Osteocyte (in vitro differentiated cells): ENCODE data around the gene PIWIL4. TPM values are rescaled to one million over a fixed set of nuclear protein-coding genes. Genes with fewer than 3 reads are reported as not detected.

Experiments used
- DNase-seq: peaks from one replicate; pipeline ENCODE4 v3.0.0; 2021; ENCODE audit warnings: mixed read lengths; ENCODE audit not compliant: unreplicated experiment; ENCODE audit errors: extremely low spot score
- H3K27ac Mint-ChIP-seq: one replicate; pipeline ENCODE4 v1.8.0; 2021; ENCODE audit warnings: mild to moderate bottlenecking, mixed read lengths; ENCODE audit not compliant: unreplicated experiment
- H3K27me3 Mint-ChIP-seq: one replicate; pipeline ENCODE4 v1.8.0; 2021; ENCODE audit warnings: mixed read lengths; ENCODE audit not compliant: unreplicated experiment
- H3K36me3 Mint-ChIP-seq: one replicate; pipeline ENCODE4 v1.8.0; 2021; ENCODE audit warnings: mixed read lengths; ENCODE audit not compliant: unreplicated experiment
- H3K4me1 Mint-ChIP-seq: one replicate; pipeline ENCODE4 v1.8.0; 2021; ENCODE audit warnings: mixed read lengths; ENCODE audit not compliant: unreplicated experiment
- H3K4me3 Mint-ChIP-seq: one replicate; pipeline ENCODE4 v1.8.0; 2021; ENCODE audit warnings: mild to moderate bottlenecking, moderate library complexity, mixed read lengths; ENCODE audit not compliant: unreplicated experiment
- H3K9me3 Mint-ChIP-seq: one replicate; pipeline ENCODE4 v1.8.0; 2021; ENCODE audit warnings: mixed read lengths; ENCODE audit not compliant: unreplicated experiment
- total RNA-seq: library from RNA; stranded (reverse); gene quantifications from 2 replicates; pipeline ENCODE4 v1.2.1, GENCODE V29; 2021
- TF ChIP-seq, protein P1 (sequence below): fragments of 200-600 bp; sonication (generic); IDR thresholded peaks from 2 replicates; pipeline ENCODE4 v1.5.0; 2021; ENCODE audit warnings: antibody characterized with exemption, mild to moderate bottlenecking, moderate library complexity

Gene PIWIL4
- total RNA-seq, 1 donor from 2014 or later: 1.2 TPM

DNA sequence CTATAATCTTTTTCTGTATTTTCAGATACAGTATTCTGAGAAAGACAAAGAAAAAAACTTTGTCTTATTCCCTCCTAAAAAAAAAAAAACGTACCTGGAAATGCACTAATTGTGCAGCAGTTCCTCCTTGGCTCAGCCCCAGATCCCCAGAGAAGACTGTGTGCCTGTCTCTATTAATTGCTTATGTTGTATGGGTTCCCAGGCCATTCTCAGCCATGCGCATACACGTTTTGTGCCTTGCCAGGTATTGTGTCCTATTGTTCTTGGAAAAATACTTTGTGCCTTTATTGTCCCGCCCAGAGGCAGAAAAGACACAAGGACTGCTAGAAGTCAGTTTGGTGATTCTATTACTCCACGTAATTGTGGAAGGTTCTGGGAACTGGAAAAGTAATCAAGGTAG lies 91.2 kb downstream of the PIWIL4 start:
- no peaks in the 10 kb centered on the region for H3K4me1 Mint-ChIP-seq
- H3K4me3 Mint-ChIP-seq: no peak overlapping the region
- no peaks in the 10 kb centered on the region for H3K36me3 Mint-ChIP-seq

DNA sequence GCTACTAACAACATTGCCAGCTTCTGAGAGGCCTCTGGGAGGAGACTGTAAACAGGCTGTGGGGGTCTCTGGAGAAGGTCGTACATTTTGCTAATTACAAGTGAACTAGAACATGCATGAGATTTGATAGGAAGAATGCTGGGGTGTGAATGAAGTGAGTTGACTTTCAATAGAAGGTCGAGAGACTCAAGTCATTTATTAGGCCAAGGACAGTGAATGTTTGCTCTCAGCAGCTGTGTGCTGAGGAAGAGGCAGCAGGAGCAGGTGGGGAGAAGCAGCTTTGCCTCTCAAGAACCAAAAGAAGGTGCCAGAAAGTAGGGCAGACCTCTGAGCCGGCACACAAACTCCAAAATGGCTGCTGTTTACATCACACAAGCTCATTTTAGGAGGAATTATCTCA lies 91.7 kb downstream of the PIWIL4 start:
- Mint-ChIP-seq H3K9me3 (peaks cover 4% of the 10 kb centered on the region), H3K27ac (no peak overlapping the region), H3K27me3 (peaks cover 25% of the 10 kb centered on the region), H3K4me3 (no peak overlapping the region), H3K4me1 (no peaks in the 10 kb centered on the region), H3K36me3 (no peaks in the 10 kb centered on the region)
- TF ChIP-seq, protein P1, sequence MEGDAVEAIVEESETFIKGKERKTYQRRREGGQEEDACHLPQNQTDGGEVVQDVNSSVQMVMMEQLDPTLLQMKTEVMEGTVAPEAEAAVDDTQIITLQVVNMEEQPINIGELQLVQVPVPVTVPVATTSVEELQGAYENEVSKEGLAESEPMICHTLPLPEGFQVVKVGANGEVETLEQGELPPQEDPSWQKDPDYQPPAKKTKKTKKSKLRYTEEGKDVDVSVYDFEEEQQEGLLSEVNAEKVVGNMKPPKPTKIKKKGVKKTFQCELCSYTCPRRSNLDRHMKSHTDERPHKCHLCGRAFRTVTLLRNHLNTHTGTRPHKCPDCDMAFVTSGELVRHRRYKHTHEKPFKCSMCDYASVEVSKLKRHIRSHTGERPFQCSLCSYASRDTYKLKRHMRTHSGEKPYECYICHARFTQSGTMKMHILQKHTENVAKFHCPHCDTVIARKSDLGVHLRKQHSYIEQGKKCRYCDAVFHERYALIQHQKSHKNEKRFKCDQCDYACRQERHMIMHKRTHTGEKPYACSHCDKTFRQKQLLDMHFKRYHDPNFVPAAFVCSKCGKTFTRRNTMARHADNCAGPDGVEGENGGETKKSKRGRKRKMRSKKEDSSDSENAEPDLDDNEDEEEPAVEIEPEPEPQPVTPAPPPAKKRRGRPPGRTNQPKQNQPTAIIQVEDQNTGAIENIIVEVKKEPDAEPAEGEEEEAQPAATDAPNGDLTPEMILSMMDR: no peak
- no peak for DNase-seq

More for the DNA sequence above, 91.2 kb downstream of the PIWIL4 start:
- peaks cover 25% of the 10 kb centered on the region for H3K27me3 Mint-ChIP-seq
- no peak overlapping the region for H3K27ac Mint-ChIP-seq
- peaks cover 4% of the 10 kb centered on the region for H3K9me3 Mint-ChIP-seq
- DNase-seq: no peak
- TF ChIP-seq, protein P1: no peak

DNA sequence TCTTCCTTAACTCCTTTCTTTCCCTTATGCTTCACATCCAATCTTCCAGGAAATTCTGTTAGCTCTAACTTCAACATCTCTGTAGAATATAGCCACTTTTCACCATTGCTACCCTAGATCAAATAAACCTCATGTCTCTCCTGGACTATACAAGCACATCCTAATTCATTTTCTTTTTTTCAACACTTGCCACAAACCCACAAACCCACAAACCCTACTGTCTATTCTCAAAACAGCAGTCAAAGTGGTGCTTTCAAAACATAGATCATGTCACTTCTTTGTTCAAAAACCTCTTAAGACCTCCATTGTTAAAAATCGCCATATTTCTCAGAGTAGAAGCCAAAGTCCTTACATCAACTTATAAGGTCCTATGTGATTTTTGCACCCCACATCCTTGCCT lies 94.3 kb downstream of the PIWIL4 start:
- Mint-ChIP-seq H3K27ac (no peak overlapping the region), H3K9me3 (peaks cover 4% of the 10 kb centered on the region), H3K4me3 (no peak overlapping the region), H3K4me1 (no peaks in the 10 kb centered on the region), H3K36me3 (no peaks in the 10 kb centered on the region), H3K27me3 (peaks cover 28% of the 10 kb centered on the region)
- no peak for DNase-seq
- TF ChIP-seq, protein P1: no peak

DNA sequence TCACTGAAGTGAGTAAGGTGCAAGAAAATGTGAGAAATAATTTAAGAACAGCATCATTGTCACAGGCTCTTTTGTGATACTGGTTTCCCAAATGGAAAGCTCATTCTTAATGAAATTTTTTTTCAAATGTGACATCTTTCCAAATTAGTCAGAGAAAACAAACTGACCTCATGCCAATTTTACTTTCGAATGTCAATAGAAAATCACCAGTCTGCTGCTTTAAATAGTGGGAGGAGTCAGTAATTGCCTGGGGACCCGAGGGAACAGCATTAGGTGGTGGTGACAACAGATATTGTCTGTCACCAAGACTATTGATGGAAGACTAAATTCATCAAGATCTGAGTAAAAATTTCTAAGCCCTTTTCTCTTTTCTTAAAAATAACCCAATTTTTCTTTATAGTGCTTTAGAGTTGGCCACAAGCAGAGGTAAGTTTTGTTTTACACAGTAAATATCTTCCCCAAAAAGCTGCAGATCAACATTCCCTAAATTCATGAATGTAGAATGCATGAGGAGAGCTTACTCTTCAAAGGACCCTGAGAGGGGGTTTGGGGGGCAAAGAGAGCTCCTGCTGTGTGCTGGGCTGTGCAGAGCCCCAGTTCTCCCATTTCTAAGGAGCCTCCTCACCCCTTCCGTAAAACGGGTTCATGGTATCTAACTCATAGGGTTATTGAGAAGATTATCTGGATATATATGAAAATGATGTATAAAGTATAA lies 95.1 kb downstream of the PIWIL4 start:
- Mint-ChIP-seq H3K4me1 (no peaks in the 10 kb centered on the region), H3K4me3 (no peak overlapping the region), H3K27me3 (peaks cover 24% of the 10 kb centered on the region), H3K36me3 (no peaks in the 10 kb centered on the region), H3K9me3 (peaks cover 4% of the 10 kb centered on the region), H3K27ac (no peak overlapping the region)
- no peak for DNase-seq
- TF ChIP-seq, protein P1: no peak

DNA sequence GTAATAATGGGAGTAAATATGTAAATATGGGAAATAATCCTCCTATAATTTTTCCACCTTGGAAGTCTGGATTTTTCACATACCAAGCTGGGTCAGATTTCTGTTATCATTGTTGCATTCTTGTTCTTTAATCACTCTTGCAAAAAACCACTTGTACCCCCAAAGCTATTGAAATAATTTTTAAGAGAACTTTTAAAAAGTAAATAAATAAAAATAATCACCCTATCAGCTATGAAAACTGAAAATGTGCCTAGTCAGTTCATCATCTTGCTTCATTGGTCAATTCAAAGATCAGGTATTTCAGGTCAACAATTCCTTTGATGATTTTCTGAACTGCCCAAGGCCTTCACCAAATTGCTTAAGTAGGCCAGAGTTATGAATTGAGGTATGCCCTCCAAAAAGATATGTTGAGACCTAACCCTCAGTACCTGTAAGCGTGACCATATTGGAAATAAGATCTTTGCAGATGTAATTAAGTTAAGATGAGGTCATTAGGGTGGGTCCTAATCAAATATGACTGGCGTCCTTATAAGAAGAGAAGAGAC lies 95.8 kb downstream of the PIWIL4 start:
- TF ChIP-seq, protein P1: no peak
- no peak overlapping the region for H3K4me3 Mint-ChIP-seq
- H3K9me3 Mint-ChIP-seq: peaks cover 4% of the 10 kb centered on the region
- peaks cover 20% of the 10 kb centered on the region for H3K27me3 Mint-ChIP-seq
- no peak overlapping the region for H3K27ac Mint-ChIP-seq
- no peaks in the 10 kb centered on the region for H3K4me1 Mint-ChIP-seq
- DNase-seq: no peak
- H3K36me3 Mint-ChIP-seq: no peaks in the 10 kb centered on the region
